ENCODE data around the gene ELMOD1.

DNA sequence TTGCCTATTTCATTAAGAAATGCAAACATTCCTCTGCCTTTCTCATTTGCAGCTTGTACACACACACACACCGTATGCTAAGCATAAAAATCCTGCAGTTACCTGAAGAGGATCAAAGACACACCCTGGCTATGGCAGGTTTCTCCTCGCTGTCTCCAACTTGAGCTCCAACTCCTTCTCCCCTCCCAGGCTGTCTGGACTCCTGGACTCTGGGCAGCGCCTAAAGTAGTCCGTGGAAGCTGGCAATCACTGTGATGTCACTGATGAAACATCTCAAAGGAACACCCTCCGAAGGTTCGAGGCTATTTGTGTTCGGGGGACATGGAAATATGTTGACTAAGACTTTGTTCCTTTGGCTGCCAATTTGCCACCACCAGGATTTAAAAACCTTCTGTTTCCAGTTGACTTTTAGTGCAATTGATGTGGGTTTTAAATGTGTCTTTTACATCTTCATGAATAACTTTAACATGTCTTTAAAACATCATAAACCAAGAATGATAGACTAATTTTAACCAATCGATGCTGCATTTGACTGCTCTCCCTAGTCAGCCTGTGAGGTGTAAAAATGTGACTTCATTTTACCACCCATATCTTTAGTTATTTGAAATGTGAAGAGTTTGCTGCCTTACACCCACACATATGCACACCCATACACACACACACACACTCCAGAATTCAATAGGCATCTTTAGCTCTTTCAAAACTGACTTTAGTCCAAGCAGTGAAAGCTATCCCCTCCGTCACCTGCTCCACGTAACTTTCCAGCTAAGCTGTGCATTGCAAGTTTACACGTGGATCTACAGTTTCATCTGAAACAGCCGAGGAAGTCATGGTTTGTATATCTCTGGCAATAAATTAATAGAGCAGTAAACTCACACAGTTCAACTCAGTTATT, 121.2 kb downstream of the ELMOD1 start, which contains the start of gene SLN:
- no peak for TF ChIP-seq CTCF (IDR thresholded peaks at IDR 0.05; ENCODE audit: insufficient read depth, low read length, poor library complexity, severe bottlenecking)
- TF ChIP-seq EZH2phosphoT487 (conservative IDR thresholded peaks at IDR 0.05; ENCODE audit: low read length), result no peak

Measured in SU-DHL-6 (cell line).